ENCODE measurements around the gene KIAA0753.

- TF ChIP-seq CTCF (conservative IDR thresholded peaks at IDR 0.05; ENCODE audit: low read length), result no peak
- no peak for TF ChIP-seq EZH2phosphoT487 (IDR thresholded peaks at IDR 0.05; ENCODE audit: borderline replicate concordance, low read depth, low read length)
Observed at GRCh38 chr17:6539871-6540270, 100.6 kb downstream of the KIAA0753 start.

All from OCI-LY7 (cell line).